Neural progenitor cell (in vitro differentiated cells): ENCODE measurements around the gene INVS. TPM values are rescaled to one million over a fixed set of nuclear protein-coding genes. Genes with fewer than 3 reads are reported as not detected.
"Not testable (repeated sequence)": the region's sequence is repeated elsewhere in the genome, so short reads cannot be mapped to it uniquely, and the experiment has no call there.

Experiments used
- DNase-seq: peaks from one replicate; pipeline ENCODE4 v3.0.0-alpha.2; 2016; ENCODE audit warnings: low spot score
- H2AFZ ChIP-seq: fragments of 200-600 bp; sonication (generic); replicated peaks from 2 replicates; pipeline ENCODE4 v1.6.1; 2016; ENCODE audit warnings: antibody characterized with exemption
- H3F3A ChIP-seq: fragments of 200-600 bp; sonication (generic); 2 replicates; pipeline ENCODE4 v1.6.1; 2016; ENCODE audit warnings: antibody characterized with exemption, low read depth
- H3K27ac ChIP-seq: fragments of 200-600 bp; sonication (generic); 2 replicates; pipeline ENCODE4 v1.5.1; 2016; ENCODE audit warnings: mild to moderate bottlenecking
- H3K27me3 ChIP-seq: fragments of 200-600 bp; sonication (generic); 2 replicates; pipeline ENCODE4 v1.6.1; 2016; ENCODE audit warnings: mild to moderate bottlenecking, moderate library complexity
- H3K36me3 ChIP-seq: fragments of 200-600 bp; sonication (generic); 2 replicates; pipeline ENCODE4 v1.5.1; 2016
- H3K4me1 ChIP-seq: fragments of 200-600 bp; sonication (generic); 2 replicates; pipeline ENCODE4 v1.6.1; 2016; ENCODE audit warnings: mixed run types
- H3K4me2 ChIP-seq: fragments of 200-600 bp; sonication (generic); 2 replicates; pipeline ENCODE4 v1.6.1; 2016
- H3K4me3 ChIP-seq: fragments of 200-600 bp; sonication (generic); 2 replicates; pipeline ENCODE4 v1.5.1; 2016
- H3K79me2 ChIP-seq: fragments of 200-600 bp; sonication (generic); 2 replicates; pipeline ENCODE4 v1.6.1; 2016; ENCODE audit warnings: low read depth
- H3K9ac ChIP-seq: fragments of 200-600 bp; sonication (generic); 2 replicates; pipeline ENCODE4 v1.6.1; 2016
- H3K9me3 ChIP-seq: fragments of 200-600 bp; sonication (generic); 2 replicates; pipeline ENCODE4 v1.5.1; 2016; ENCODE audit warnings: low read depth
- H4K20me1 ChIP-seq: fragments of 200-600 bp; sonication (generic); 2 replicates; pipeline ENCODE4 v1.6.1; 2016; ENCODE audit warnings: low read depth
- H3K27ac Mint-ChIP-seq: 3 replicates; pipeline ENCODE4 v1.8.0; 2021; ENCODE audit warnings: mixed read lengths
- H3K27me3 Mint-ChIP-seq: 2 replicates; pipeline ENCODE4 v1.8.0; 2022; ENCODE audit warnings: low read depth, mild to moderate bottlenecking, inconsistent platforms, moderate library complexity, mixed read lengths; ENCODE audit not compliant: insufficient read depth
- H3K36me3 Mint-ChIP-seq: 3 replicates; pipeline ENCODE4 v1.8.0; 2021; ENCODE audit warnings: mixed read lengths
- H3K4me1 Mint-ChIP-seq: 3 replicates; pipeline ENCODE4 v1.8.0; 2021; ENCODE audit warnings: mixed read lengths
- H3K4me3 Mint-ChIP-seq: 3 replicates; pipeline ENCODE4 v1.8.0; 2021; ENCODE audit warnings: mild to moderate bottlenecking, moderate library complexity, mixed read lengths
- H3K9me3 Mint-ChIP-seq: 3 replicates; pipeline ENCODE4 v1.8.0; 2020; ENCODE audit warnings: mixed read lengths
- EZH2 ChIP-seq: fragments of 200-600 bp; sonication (generic); IDR thresholded peaks from 2 replicates; pipeline ENCODE4 v1.6.1; 2017; ENCODE audit warnings: antibody characterized with exemption, mild to moderate bottlenecking, moderate library complexity
- EZH2phosphoT487 ChIP-seq: fragments of 200-600 bp; sonication (generic); IDR thresholded peaks from 2 replicates; pipeline ENCODE4 v1.6.1; 2017; ENCODE audit warnings: antibody characterized with exemption
- total RNA-seq: library from RNA; depleted of rRNA; stranded (reverse); fragments of >200 nt; gene quantifications from 2 replicates; pipeline ENCODE4 v1.2.3, GENCODE V29; 2015; ENCODE audit warnings: low replicate concordance
- TF ChIP-seq, protein P1 (sequence below): fragments of 200-600 bp; sonication (generic); IDR thresholded peaks from 2 replicates; pipeline ENCODE4 v1.5.1; 2017; ENCODE audit warnings: antibody characterized with exemption, mild to moderate bottlenecking

INVS gene
- total RNA-seq, 1 donor from 2014 or later: 29.2 TPM

DNA sequence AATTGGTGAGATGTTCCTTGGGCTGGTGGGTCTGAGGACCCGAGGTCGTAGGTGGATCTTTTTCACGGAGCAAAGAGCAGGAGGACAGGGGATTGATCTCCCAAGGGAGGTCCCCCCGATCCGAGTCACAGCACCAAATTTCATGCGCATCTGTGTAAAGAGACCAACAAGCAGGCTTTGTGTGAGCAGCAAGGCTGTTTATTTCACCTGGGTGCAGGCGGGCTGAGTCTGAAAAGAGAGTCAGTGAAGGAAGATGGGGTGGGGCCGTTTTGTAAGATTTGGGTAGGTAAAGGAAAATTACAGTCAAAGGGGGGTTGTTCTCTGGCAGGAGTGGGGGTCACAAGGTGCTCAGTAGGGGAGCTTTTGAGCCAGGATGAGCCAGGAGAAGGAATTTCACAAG lies 46.9 kb downstream of the INVS start:
- not testable (repeated sequence) for H4K20me1 ChIP-seq, H3K79me2 ChIP-seq, H3K27me3 ChIP-seq, H3K27ac ChIP-seq, H3K36me3 ChIP-seq, H3F3A ChIP-seq, H3K27me3 Mint-ChIP-seq, DNase-seq, H3K9ac ChIP-seq, H3K36me3 Mint-ChIP-seq, H3K4me3 Mint-ChIP-seq, H2AFZ ChIP-seq, H3K4me3 ChIP-seq, H3K9me3 ChIP-seq, H3K9me3 Mint-ChIP-seq
- peak overlapping the region; percentile 62 for H3K4me2 ChIP-seq
- Mint-ChIP-seq H3K27ac (peak overlapping the region; percentile 67), H3K4me1 (peaks cover 28% of the 10 kb centered on the region)
- peaks cover 33% of the 10 kb centered on the region for H3K4me1 ChIP-seq

GRCh38 chr9:100150214-100150613 lies 51.2 kb downstream of the INVS start:
- Histone ChIP-seq H3K36me3 (no peaks in the 10 kb centered on the region), H4K20me1 (no peaks in the 10 kb centered on the region), H3K27ac (no peak overlapping the region), H3K79me2 (no peaks in the 10 kb centered on the region), H3K9ac (no peak overlapping the region), H3F3A (no peaks in the 10 kb centered on the region), H3K4me2 (no peak overlapping the region), H3K27me3 (no peaks in the 10 kb centered on the region), H2AFZ (no peak overlapping the region), H3K4me1 (peaks cover 15% of the 10 kb centered on the region), H3K4me3 (no peak overlapping the region), H3K9me3 (no peaks in the 10 kb centered on the region)
- Mint-ChIP-seq H3K27ac (no peak overlapping the region), H3K9me3 (no peaks in the 10 kb centered on the region), H3K36me3 (no peaks in the 10 kb centered on the region), H3K4me3 (no peak overlapping the region), H3K27me3 (no peaks in the 10 kb centered on the region), H3K4me1 (peaks cover 16% of the 10 kb centered on the region)
- TF ChIP-seq EZH2phosphoT487: no peak
- DNase-seq: no peak

DNA sequence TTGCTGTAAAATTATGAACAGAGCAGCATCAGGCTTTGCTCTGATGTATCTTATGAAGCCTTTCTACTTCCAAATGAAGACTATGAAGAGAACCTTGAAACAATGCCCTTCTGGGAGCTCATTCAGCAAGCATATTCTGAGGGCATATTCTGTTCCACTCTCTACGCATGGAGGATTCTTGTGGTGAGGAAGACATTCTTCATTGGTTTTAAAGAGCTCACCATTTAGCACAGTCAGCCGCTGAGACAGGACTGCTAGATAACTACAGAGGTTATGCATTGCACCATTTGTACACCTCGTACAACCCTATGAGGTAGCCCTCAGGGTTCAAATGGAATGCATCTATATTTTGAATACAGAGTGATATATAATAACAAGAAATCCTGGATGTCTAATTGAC lies 61.0 kb downstream of the INVS start:
- no peaks in the 10 kb centered on the region for H3K4me1 Mint-ChIP-seq

GRCh38 chr9:100167176-100167575 lies 68.1 kb downstream of the INVS start:
- no peaks in the 10 kb centered on the region for H3K36me3 ChIP-seq
- H3K4me3 ChIP-seq: no peak overlapping the region
- DNase-seq: no peak
- Mint-ChIP-seq H3K27me3 (no peaks in the 10 kb centered on the region), H3K4me3 (no peak overlapping the region), H3K9me3 (no peaks in the 10 kb centered on the region), H3K36me3 (peaks cover 2% of the 10 kb centered on the region), H3K27ac (no peak overlapping the region), H3K4me1 (peaks cover 7% of the 10 kb centered on the region)
- H3K27ac ChIP-seq: no peak overlapping the region
- H2AFZ ChIP-seq: no peak overlapping the region
- no peaks in the 10 kb centered on the region for H3K27me3 ChIP-seq
- peaks cover 12% of the 10 kb centered on the region for H4K20me1 ChIP-seq
- peaks cover 5% of the 10 kb centered on the region for H3F3A ChIP-seq
- no peak overlapping the region for H3K4me2 ChIP-seq
- H3K9me3 ChIP-seq: no peaks in the 10 kb centered on the region
- TF ChIP-seq EZH2: no peak
- TF ChIP-seq, protein P1, sequence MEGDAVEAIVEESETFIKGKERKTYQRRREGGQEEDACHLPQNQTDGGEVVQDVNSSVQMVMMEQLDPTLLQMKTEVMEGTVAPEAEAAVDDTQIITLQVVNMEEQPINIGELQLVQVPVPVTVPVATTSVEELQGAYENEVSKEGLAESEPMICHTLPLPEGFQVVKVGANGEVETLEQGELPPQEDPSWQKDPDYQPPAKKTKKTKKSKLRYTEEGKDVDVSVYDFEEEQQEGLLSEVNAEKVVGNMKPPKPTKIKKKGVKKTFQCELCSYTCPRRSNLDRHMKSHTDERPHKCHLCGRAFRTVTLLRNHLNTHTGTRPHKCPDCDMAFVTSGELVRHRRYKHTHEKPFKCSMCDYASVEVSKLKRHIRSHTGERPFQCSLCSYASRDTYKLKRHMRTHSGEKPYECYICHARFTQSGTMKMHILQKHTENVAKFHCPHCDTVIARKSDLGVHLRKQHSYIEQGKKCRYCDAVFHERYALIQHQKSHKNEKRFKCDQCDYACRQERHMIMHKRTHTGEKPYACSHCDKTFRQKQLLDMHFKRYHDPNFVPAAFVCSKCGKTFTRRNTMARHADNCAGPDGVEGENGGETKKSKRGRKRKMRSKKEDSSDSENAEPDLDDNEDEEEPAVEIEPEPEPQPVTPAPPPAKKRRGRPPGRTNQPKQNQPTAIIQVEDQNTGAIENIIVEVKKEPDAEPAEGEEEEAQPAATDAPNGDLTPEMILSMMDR: no peak
- TF ChIP-seq EZH2phosphoT487: no peak
- peaks cover 10% of the 10 kb centered on the region for H3K4me1 ChIP-seq
- no peaks in the 10 kb centered on the region for H3K79me2 ChIP-seq
- H3K9ac ChIP-seq: no peak overlapping the region

More for the DNA sequence above, 61.0 kb downstream of the INVS start:
- Histone ChIP-seq H3K36me3 (no peaks in the 10 kb centered on the region), H4K20me1 (no peaks in the 10 kb centered on the region), H3K9me3 (no peaks in the 10 kb centered on the region), H3K4me2 (no peak overlapping the region), H3F3A (no peaks in the 10 kb centered on the region), H3K27me3 (no peaks in the 10 kb centered on the region), H3K79me2 (no peaks in the 10 kb centered on the region), H3K9ac (no peak overlapping the region), H3K4me3 (no peak overlapping the region), H3K27ac (no peak overlapping the region), H3K4me1 (no peaks in the 10 kb centered on the region), H2AFZ (no peak overlapping the region)
- no peaks in the 10 kb centered on the region for H3K9me3 Mint-ChIP-seq
- no peak for DNase-seq
- no peak overlapping the region for H3K4me3 Mint-ChIP-seq
- no peaks in the 10 kb centered on the region for H3K27me3 Mint-ChIP-seq
- no peak overlapping the region for H3K27ac Mint-ChIP-seq
- TF ChIP-seq, protein P1: no peak
- TF ChIP-seq EZH2phosphoT487: no peak
- TF ChIP-seq EZH2: no peak
- peaks cover 12% of the 10 kb centered on the region for H3K36me3 Mint-ChIP-seq
